ENCODE results near the gene IFT25. TPM values are rescaled to one million over a fixed set of nuclear protein-coding genes. Genes with fewer than 3 reads are reported as not detected.
"Not testable (repeated sequence)": the region's sequence is repeated elsewhere in the genome, so short reads cannot be mapped to it uniquely, and the experiment has no call there.

The IFT25 gene
- 24.4 TPM for total RNA-seq

DNA sequence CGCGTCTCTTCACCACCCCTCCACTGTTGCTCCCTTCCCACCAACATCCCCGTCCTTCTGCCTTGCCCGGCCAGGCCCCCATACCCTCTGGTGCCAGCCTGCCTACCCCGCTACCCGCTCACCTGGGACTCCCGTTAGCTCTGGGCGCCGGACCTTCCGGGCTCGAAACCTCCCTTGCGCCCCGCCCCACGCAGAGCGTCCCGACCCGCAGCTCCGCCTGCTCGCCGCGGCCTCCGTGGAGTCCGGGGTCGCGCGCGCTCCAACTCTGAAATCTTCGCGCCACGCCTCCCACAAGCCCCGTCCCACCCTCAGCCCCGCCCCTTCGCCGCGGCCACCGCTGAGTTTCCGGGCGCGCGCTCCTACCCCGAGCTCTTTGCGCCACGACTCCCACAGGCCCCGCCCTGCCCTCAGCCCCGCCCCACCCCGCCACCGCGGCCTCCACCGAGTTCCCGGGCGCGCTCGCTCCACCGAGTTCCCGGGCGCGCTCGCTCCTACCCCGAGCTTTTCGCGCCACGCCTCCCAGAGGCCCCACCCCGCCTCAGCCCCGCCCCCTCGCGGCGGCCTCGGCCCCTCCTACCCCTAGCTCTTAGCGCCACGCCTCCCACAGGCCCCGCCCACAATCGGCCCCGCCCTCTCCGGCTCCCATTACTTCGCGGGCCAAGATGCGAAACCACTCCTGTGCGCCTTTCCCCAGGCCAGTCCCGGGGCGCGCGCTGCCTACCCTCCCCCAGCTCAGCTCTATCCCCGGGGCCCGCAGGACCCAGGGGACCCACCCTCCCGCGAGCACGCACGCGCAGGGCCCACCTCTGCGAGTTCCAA, at the start of gene IFT25:
Gene IFT25 (minus strand): TSS at position 267 of the 819 bp plus-strand sequence. CDS start 5,617 bp downstream, outside the sequence.
- DNase-seq (ENCODE audit: low spot score) = peak; percentile 97

DNA sequence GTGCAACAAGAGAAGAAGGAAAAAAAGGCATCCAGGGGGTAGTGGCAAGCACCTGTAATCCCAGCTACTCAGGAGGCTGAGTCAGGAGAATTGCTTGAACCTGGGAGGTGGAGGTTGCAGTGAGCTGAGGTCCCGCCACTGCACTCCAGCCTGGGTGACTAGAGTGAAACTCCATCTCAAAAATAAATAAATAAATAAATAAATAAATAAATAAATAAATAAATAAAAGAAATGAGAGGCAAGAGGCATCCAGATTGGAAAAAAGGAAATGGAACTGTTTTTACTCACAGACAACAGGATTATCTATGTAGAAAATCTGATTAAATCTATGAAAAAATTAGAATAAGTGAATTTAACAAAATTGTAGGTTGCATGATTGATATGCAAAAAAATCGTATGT, 49.0 kb upstream of the IFT25 start:
- DNase-seq (ENCODE audit: low spot score) = not testable (repeated sequence)

GRCh38 chr1:53992085-53992874, 46.8 kb upstream of the IFT25 start:
- no peak for DNase-seq (ENCODE audit: low spot score)

DNA sequence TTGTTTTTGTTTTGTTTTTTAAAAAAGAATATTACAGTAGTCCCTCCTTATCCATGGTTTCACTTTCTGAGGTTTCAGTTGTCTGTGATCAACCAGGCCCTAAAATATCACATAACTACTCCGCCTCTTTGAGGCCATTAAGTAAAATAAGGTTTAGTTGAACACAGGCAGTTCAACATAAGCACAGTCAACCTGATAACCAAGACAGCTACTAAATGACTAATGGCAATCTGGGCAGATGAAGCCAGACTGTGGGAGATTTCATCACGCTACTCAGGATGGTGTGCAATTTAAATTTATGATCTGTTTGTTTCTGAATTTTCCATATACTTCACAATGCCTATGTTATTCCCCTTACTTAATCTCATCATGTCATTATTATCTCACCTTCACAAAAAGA, 42.4 kb upstream of the IFT25 start:
- no peak for DNase-seq (ENCODE audit: low spot score)

- DNase-seq (ENCODE audit: low spot score) = no peak
These were observed 41.0 kb upstream of the IFT25 start for GRCh38 chr1:53986458-53986857.

DNA sequence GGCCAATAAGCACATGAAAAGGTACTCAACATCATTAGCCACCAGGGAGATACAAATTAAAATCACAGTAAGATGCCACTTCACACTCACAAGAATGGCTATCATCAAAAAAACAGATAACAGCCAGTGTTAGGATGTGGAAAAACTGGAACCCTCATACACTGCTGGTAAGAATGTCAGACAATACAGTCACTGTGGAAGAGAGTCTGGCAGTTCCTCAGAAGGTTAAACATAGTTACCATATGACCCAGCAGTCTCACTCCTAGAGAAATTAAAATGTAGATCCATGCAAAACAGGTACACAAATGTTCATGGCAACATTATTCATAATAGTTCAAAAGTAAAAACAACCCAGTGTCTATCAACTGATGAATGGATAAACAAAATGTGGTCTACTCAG, 39.2 kb upstream of the IFT25 start:
- DNase-seq (ENCODE audit: low spot score) = no peak

- DNase-seq (ENCODE audit: low spot score) = no peak
These were observed 37.2 kb upstream of the IFT25 start for GRCh38 chr1:53982763-53983104.

DNA sequence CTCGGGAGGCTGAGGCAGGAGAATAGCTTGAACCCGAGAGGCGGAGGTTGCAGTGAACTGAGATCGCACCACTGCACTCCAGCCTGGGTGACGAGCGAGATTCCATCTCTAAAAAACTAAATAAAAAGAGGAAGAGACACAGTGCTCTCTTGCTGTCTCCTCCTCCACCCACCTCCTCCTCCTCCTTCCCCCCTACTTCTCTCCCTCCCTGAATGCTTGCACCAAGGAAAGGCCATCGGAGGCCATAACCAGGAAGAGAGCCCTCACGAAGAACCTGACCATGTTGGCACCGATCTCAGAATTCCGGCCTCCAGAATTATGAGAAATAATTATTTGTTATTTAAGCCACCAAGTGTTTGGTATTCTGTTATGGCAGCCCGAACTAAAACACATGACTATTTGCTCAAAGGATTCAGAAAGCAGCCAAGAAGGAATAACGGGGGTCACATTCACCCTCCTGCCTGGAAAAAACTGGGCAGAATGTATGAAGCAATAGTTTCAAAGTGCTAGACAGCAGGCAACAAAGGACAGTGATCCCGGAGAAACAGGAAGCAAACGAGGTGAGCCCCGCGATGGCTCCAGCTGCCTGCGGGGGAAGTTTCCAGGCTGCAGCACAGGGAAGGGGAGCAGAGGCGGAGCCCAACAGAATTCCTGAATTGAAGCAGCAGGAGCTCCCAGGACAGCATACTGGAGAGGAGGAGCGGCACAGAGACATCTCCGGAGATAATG, 36.7 kb upstream of the IFT25 start:
- DNase-seq (ENCODE audit: low spot score) = peak; percentile 35

DNA sequence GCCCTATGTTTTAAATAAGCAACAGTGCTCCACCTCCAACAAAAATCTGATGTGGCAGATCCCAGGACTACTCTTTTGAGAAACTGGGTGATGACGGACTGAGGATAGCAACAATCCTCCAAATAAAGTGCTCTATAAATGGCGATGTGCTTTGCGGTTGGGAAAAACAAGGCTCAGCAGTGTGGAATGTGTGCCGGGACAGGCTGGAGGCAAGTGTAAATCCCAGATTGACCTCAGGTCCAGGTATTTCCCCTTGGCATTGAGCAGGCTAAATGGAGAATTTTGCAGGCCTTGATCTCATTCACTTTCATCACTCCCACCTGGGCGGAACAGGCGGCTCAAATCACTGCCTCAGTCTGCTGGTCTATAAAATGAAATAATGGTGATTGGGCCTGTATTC, 35.7 kb upstream of the IFT25 start:
- no peak for DNase-seq (ENCODE audit: low spot score)

DNA sequence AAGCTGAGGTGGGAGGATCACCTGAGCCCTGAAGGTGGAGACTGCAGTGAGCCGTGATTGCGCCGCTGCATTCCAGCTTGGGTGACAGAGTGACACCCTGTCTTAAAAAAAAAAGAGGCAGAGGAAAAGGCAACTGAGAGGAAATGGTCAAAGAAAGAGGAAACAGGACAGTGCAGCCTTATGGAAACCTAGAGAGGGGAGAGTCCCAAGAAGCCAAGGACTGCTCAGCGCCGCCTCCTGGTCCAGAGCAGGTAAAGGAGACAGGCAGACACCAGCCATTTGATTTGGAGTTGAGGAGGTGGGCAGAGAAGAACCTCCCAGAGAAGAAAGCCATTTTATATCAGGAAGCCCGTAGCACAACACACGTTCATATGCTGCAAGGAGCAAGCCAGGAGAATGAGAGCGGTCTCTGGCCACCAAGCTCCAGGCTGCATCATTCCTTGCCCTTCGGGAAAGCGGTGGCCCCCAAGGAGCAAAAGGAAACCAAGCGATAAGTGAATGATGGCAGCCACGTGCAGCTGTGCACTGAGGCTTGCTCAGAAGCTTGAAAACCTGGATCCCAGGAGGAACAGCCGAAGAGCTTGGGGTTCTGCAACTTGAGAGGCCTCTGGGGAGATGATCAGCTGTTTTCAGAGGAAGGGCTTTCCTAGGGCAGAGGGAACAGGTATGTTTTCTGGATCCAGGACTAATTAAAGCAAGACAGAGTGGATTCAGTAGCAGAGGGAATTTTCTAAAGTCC, 34.4 kb upstream of the IFT25 start:
- no peak for DNase-seq (ENCODE audit: low spot score)

GRCh38 chr1:53975861-53976260, 30.4 kb upstream of the IFT25 start:
- no peak for DNase-seq (ENCODE audit: low spot score)

- DNase-seq (ENCODE audit: low spot score) = no peak
These were observed 26.2 kb upstream of the IFT25 start for GRCh38 chr1:53971718-53972117.

DNA sequence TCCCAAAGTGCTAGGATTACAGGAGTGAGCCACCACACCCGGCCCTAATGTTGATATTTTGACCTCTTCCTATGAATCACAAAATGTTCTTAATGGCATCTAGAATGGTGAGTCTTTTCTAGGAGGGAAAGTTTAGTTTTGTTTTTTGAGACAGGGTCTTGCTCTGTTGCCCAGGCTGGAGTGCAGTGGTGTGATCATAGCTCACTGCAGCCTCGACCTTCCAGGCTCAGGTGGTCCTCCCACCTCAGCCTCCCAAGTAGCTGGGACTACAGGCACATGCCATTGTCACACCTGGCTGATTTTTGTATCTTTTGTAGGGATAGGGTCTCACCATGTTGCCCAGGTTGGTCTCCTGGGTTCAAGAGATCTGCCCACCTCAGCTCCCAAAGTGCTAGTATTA, 23.8 kb upstream of the IFT25 start:
- DNase-seq (ENCODE audit: low spot score) = not testable (repeated sequence)

- DNase-seq (ENCODE audit: low spot score) = no peak
These were observed 22.6 kb upstream of the IFT25 start for GRCh38 chr1:53968125-53968513.

GRCh38 chr1:53967409-53968124, 22.1 kb upstream of the IFT25 start:
- DNase-seq (ENCODE audit: low spot score) = no peak

GRCh38 chr1:53966794-53967193, 21.3 kb upstream of the IFT25 start:
- DNase-seq (ENCODE audit: low spot score) = no peak

- no peak for DNase-seq (ENCODE audit: low spot score)
These were observed 18.6 kb upstream of the IFT25 start for GRCh38 chr1:53964109-53964508.

DNA sequence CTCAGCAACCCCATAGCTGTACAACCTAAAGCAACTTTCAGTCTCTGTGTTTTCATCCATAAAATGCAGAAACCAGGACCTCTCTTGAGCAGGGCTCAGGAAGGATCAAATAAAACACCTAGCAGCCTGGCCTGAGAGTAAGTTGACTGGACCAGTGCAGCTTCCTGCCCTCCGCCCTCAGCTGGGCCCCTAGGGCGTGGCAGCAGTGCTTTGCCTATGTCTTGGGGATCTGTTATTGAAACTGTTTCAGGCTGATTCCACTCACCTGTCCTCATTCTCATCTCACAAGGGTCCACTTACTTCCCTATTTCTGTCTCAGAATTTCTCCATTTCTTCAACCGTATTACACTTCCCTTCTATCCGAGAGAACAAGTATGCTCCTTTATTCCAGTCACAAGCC, 18.0 kb upstream of the IFT25 start:
- no peak for DNase-seq (ENCODE audit: low spot score)

- no peak for DNase-seq (ENCODE audit: low spot score)
These were observed 16.9 kb upstream of the IFT25 start for GRCh38 chr1:53962395-53962794.

DNA sequence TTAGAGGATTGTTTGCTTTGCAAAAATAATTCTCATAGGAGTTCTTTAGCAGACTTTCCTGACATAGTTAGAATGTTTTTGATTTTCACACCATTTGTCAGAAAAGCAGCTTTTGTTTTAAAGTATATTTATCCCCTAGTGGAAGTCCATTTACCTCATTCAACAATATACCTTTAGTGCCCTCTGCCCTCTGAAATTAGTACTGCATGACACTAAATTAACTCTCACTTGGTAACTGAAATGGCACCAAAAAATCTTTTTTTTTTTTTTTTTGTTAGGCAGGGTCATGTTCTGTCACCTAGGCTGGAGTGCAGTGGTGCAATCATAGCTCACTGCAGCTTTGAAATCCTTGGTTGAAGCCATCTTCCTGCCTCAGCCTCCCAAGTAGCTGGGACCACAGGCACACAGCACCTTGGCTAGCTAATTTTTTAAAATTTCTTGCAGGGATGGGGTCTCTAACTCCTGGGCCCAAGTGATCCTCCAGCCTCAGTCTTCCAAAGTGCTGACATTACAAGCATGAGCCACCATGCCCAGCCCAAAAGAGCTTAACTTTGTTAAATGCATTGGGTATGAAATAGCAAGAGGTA, 14.3 kb upstream of the IFT25 start:
- no peak for DNase-seq (ENCODE audit: low spot score)

Measured in mucosa of gallbladder (tissue), 1 donor.